Heart left ventricle (tissue), 16 donors: Measurements from ENCODE around the gene DNAAF5. TPM values are rescaled to one million over a fixed set of nuclear protein-coding genes. Genes with fewer than 3 reads are reported as not detected.

Source experiments
- ATAC-seq, 4 donors: fragments of 200-7000 bp; cut with Tn5 transposase; one replicate each; pipeline ENCODE4 v1.9.1; 2020 to 2022; ENCODE audit warnings: moderate library complexity in 4 of 4, mild to moderate bottlenecking in 3 of 4, moderate number of reproducible peaks in 1 of 4
- DNase-seq, 5 donors: peaks; one replicate each; pipeline ENCODE4 v3.0.0-alpha.2; 2020
- H3K27ac ChIP-seq, 12 donors: fragments of 200-600 bp; sonication (generic) in 4 of 12; one replicate each; pipeline versions ENCODE4 v1.5.0 to v1.8.0; 2016 to 2022; ENCODE audit warnings: mild to moderate bottlenecking in 2 of 12
- H3K27me3 ChIP-seq, 9 donors: fragments of 200-600 bp; sonication (generic) in 2 of 9; one replicate each; pipeline versions ENCODE4 v1.5.1 to v1.8.0; 2016 to 2022; ENCODE audit warnings: mild to moderate bottlenecking in 3 of 9
- H3K36me3 ChIP-seq, 9 donors: fragments of 200-600 bp; sonication (generic) in 2 of 9; one replicate each; pipeline versions ENCODE4 v1.5.0 to v1.8.0; 2018 to 2022; ENCODE audit warnings: mild to moderate bottlenecking in 2 of 9
- H3K4me1 ChIP-seq, 12 donors: fragments of 200-600 bp; sonication (generic) in 4 of 12; one replicate each; pipeline versions ENCODE4 v1.5.0 to v1.8.0; 2016 to 2022; ENCODE audit warnings: mild to moderate bottlenecking in 3 of 12
- H3K4me3 ChIP-seq, 12 donors: fragments of 200-600 bp; sonication (generic) in 4 of 12; one replicate each; pipeline versions ENCODE4 v1.5.0 to v1.8.0; 2017 to 2022; ENCODE audit warnings: mild to moderate bottlenecking in 9 of 12, moderate library complexity in 4 of 12
- H3K9me3 ChIP-seq, 12 donors: fragments of 200-600 bp; sonication (generic) in 4 of 12; one replicate each; pipeline versions ENCODE4 v1.5.0 to v1.8.0; 2016 to 2022; ENCODE audit warnings: mild to moderate bottlenecking in 1 of 12
- CTCF ChIP-seq, 12 donors: fragments of 200-600 bp; sonication (generic) in 4 of 12; IDR thresholded peaks; one replicate each; pipeline versions ENCODE4 v1.5.0 to v1.8.0; 2018 to 2022; ENCODE audit warnings: antibody characterized with exemption in 12 of 12, mild to moderate bottlenecking in 5 of 12
- POLR2A ChIP-seq, 2 donors: fragments of 450-650 bp; IDR thresholded peaks; one replicate each; pipeline ENCODE4 v1.6.1; 2017; ENCODE audit warnings: antibody characterized with exemption in 2 of 2, mild to moderate bottlenecking in 2 of 2, moderate library complexity in 2 of 2
- WGBS, 4 donors: extraction: QIAGEN DNeasy Blood & Tissue Kit in 2 of 4; methylation state at CpG; one replicate each; pipeline versions ENCODE4 v1.1.5 to v1.1.7; 2013 to 2018; 5-methylcytosine and 5-hydroxymethylcytosine counted together
- intact Hi-C, 10 donors: fragments of 100-400 bp; cut with DNase I; formaldehyde crosslinking; loops; one replicate each; pipeline versions ENCODE4 v1.11.1 to v1.14.2; 2022
- polyA plus RNA-seq, 2 donors: library from polyadenylated mRNA; stranded (reverse); fragments of 200-250 nt; gene quantifications; one replicate each; pipeline ENCODE4 v1.2.3, GENCODE V29; 2013
- total RNA-seq, 9 donors: library from RNA; depleted of rRNA in 2 of 9; stranded (reverse); fragments of >200 nt in 2 of 9; fragmentation: NEBNext Ultra II Directional in 3 of 9; extraction: Animal tissue kit (Norgen Biotek cat#: 25700) in 3 of 9; gene quantifications; one replicate each; pipeline versions ENCODE4 v1.1.0 to v1.2.4, GENCODE V29; 2016 to 2023
- donor health status: ischemic (EF 13 %, LVEDD 7.1; RV severe dilation, severe dysfunction).
- donor health status: healthy with polysubstance abuse.
- donor health status: DM: no; HTN: yes; CAD: no.
- donor health status: DM: no; HTN: no; CAD: no.
- donor health status: ischemic (EF 25% LVEDD 6.9; RV normal size, moderate dysfunction).
- donor health status: ischemic (EF 25% LVEDD 5.7; RV mildly dilated, moderate dysfunction).
- donor health status: healthy.
- donor health status: DM: yes; HTN: yes; CAD: no.
- donor health status: ischemic (EF 35%, LVEDD 5.7; RV mildly dilated, moderate dysfunction).
- donor health status: nonischemic (EF 11% LVEDD 7.7; RV severe dilation, severe dysfunction).
- donor health status: DM: yes; HTN: yes; CAD: no.
- donor health status: PGD.
- donor health status: ischemic (EF 29% LVEDD 5.4; RV normal size, mild dysfunction).
- donor health status: nonischemic (EF 23%, LVEDD 6.1; RV moderate dilation, normal function).

DNAAF5 gene
- total and polyA plus RNA-seq, 11 donors, result 7.2 to 45.8 (median 23.5) TPM

- intact Hi-C loops, result loop anchor here in 1 of 10 donors (10.0 kb wide), 1 partner anchor 73 kb away; no protein-coding TSS in a partner anchor
- Histone ChIP-seq H3K4me3 (no peak overlapping the region), H3K27me3 (no peaks in the 10 kb centered on the region), H3K27ac (peak overlapping the region in 9 of 12 donors; percentile 16 to 77 (median 50)), H3K4me1 (peaks cover 0 to 20% (median 8%) of the 10 kb centered on the region in 12 donors), H3K9me3 (peaks cover 0 to 17% (median 9%) of the 10 kb centered on the region in 12 donors), H3K36me3 (peaks cover 0 to 48% (median 25%) of the 10 kb centered on the region in 9 donors)
- DNase-seq (peak in 1 of 5 donors; percentile 13), ATAC-seq (peak in 2 of 4 donors; percentile 25 to 74)
- no peak for TF ChIP-seq CTCF (IDR thresholded peaks at IDR 0.05)
- TF ChIP-seq POLR2A (IDR thresholded peaks at IDR 0.05), result no peak
- WGBS, 4 donors, result 59 to 71% (median 67%) methylated on average over 5 of the region's 5 CpGs
Measured at GRCh38 chr7:738241-738640, 11.7 kb downstream of the DNAAF5 start.

GRCh38 chr7:738723-739454 is 12.4 kb downstream of the DNAAF5 start:
- Histone ChIP-seq H3K27ac (peak overlapping the region in 8 of 12 donors; percentile 16 to 77 (median 58)), H3K4me3 (no peak overlapping the region), H3K27me3 (no peaks in the 10 kb centered on the region), H3K4me1 (peaks cover 0 to 20% (median 8%) of the 10 kb centered on the region in 12 donors), H3K36me3 (peaks cover 0 to 42% (median 25%) of the 10 kb centered on the region in 9 donors), H3K9me3 (peaks cover 0 to 11% (median 8%) of the 10 kb centered on the region in 12 donors)
- intact Hi-C loops, result loop anchor here in 1 of 10 donors (10.0 kb wide), 1 partner anchor 74 kb away; no protein-coding TSS in a partner anchor
- DNase-seq, result peak in 4 of 5 donors; percentile 43 to 72 (median 62)
- no peak for TF ChIP-seq POLR2A (IDR thresholded peaks at IDR 0.05)
- TF ChIP-seq CTCF (IDR thresholded peaks at IDR 0.05), result peak in 2 of 12 donors; percentile 7 to 32
- WGBS, 4 donors, result 72 to 80% (median 76%) methylated on average over 11 to 24 of the region's 24 CpGs
- peak; percentile 82 to 97 (median 91) for ATAC-seq

GRCh38 chr7:739455-739982 is 13.0 kb downstream of the DNAAF5 start:
- Histone ChIP-seq H3K27me3 (no peaks in the 10 kb centered on the region), H3K27ac (peak overlapping the region in 3 of 12 donors; percentile 26 to 65 (median 48)), H3K4me1 (peaks cover 0 to 20% (median 8%) of the 10 kb centered on the region in 12 donors), H3K36me3 (peaks cover 0 to 38% (median 25%) of the 10 kb centered on the region in 9 donors), H3K9me3 (peaks cover 0 to 4% (median 2%) of the 10 kb centered on the region in 12 donors), H3K4me3 (no peak overlapping the region)
- intact Hi-C loops, result loop anchor here in 1 of 10 donors (10.0 kb wide), 1 partner anchor 75 kb away; no protein-coding TSS in a partner anchor
- 94 to 97% (median 95%) methylated on average over 31 of the region's 31 CpGs for WGBS, 4 donors
- ATAC-seq (peak in 1 of 4 donors; percentile 10), DNase-seq (peak in 2 of 5 donors; percentile 8 to 59)
- TF ChIP-seq POLR2A (IDR thresholded peaks at IDR 0.05) (no peak), CTCF (IDR thresholded peaks at IDR 0.05) (no peak)
